WI38 (cell line): ENCODE results near the gene CCNL2.

Source experiments
- H3K4me3 ChIP-seq: 2 replicates; pipeline ENCODE4 v1.5.1; 2011; ENCODE audit warnings: low read depth, mild to moderate bottlenecking, control low read depth, low read length
- CTCF ChIP-seq: IDR thresholded peaks from 2 replicates; pipeline ENCODE4 v1.5.1; 2012; ENCODE audit warnings: low read depth, mild to moderate bottlenecking, control low read depth, low read length

The CCNL2 gene

GRCh38 chr1:1434824-1435105, 35.6 kb upstream of the CCNL2 start:
- no peak overlapping the region for H3K4me3 ChIP-seq
- no peak for TF ChIP-seq CTCF

DNA sequence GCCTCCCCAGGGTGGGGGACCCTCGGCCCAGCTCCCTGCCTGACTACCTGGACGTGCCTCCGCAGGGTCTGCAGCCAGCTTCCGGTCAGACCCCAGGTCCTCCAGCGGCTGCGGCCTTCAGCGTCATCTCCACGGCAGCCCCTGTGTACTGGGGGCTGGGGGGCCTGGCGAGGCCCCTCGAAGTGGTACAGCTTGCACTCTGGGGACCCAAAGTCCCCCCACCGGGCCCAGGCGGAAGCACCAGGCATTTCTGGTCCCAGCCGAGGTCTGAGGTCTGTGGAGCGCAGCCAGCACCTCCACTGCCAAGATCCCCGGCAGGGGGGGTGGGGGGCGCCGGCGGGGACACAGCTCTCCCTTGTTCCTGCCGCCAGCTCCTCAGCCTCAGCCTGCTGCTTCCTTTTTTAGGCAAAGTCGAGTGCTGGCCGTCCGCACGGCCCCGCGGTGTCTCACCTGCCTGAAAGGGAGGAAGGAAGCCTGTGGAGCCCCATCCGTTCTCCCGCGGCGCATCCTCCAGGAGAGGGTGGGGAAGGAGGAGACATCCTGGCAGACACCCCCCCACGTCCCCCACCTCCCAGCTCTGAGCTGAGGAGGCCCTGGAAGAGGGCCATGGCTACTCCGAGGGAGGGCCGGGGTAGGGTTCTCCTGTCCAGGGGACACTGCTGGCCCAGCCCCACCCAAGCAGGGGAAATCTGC, 35.1 kb upstream of the CCNL2 start:
- H3K4me3 ChIP-seq: no peak overlapping the region
- TF ChIP-seq CTCF: no peak

- H3K4me3 ChIP-seq: no peak overlapping the region
- no peak for TF ChIP-seq CTCF
Observed at GRCh38 chr1:1433804-1434130, 34.6 kb upstream of the CCNL2 start.

GRCh38 chr1:1432951-1433803, 34.0 kb upstream of the CCNL2 start:
- no peak overlapping the region for H3K4me3 ChIP-seq
- TF ChIP-seq CTCF: no peak

DNA sequence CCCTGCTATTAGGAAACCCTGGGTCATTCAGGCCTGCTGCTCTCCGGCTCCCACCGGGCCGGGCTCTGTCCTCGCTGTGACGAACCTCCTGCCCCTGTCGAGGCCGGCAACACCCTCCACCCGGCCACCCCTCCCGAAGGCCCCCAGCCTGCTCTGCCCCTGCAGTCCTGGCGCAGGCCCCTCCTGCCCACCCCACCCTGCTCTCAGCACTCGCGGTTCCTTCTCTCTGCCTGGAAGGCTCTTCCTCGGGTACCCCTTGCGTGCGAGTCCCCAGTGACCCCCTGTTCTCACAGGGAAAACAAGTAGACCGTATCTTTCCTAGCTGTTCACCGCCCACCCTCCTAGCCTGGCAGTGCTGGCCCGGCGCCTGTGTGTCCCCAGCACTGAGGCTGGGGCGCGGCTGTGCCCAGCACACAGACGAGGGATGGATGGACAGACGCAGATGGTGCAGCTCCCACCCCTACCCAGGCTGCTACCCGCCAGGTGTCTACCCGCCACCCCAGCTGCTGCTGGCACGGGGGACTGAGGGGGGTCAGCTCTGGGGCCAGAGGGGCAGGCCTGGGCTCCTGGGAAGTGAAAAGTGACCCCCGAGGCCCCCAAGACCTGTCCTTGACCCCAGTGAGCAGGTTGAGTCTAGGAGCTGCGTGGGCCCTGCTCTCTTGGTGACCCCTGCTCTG, 33.3 kb upstream of the CCNL2 start:
- no peak for TF ChIP-seq CTCF
- H3K4me3 ChIP-seq: no peak overlapping the region

- no peak overlapping the region for H3K4me3 ChIP-seq
- TF ChIP-seq CTCF: no peak
Observed at GRCh38 chr1:1431845-1432273, 32.7 kb upstream of the CCNL2 start.
